Hepatocyte (in vitro differentiated cells): ENCODE measurements around the gene LZIC. TPM values are rescaled to one million over a fixed set of nuclear protein-coding genes. Genes with fewer than 3 reads are reported as not detected.

Source experiments
- DNase-seq: peaks from one replicate; pipeline ENCODE4 v3.0.0-alpha.2; 2016; ENCODE audit warnings: low spot score
- H2AFZ ChIP-seq: fragments of 200-600 bp; sonication (generic); 2 replicates; pipeline ENCODE4 v1.6.0; 2016; ENCODE audit warnings: antibody characterized with exemption, mild to moderate bottlenecking
- H3K27ac ChIP-seq: fragments of 200-600 bp; sonication (generic); 2 replicates; pipeline ENCODE4 v1.5.1; 2016; ENCODE audit warnings: mild to moderate bottlenecking
- H3K27me3 ChIP-seq: fragments of 200-600 bp; sonication (generic); 2 replicates; pipeline ENCODE4 v1.6.1; 2016
- H3K36me3 ChIP-seq: fragments of 200-600 bp; sonication (generic); replicated peaks from 2 replicates; pipeline ENCODE4 v1.5.1; 2016; ENCODE audit warnings: low read depth; ENCODE audit not compliant: insufficient read depth
- H3K4me1 ChIP-seq: fragments of 200-600 bp; sonication (generic); 2 replicates; pipeline ENCODE4 v1.5.1; 2016; ENCODE audit warnings: mild to moderate bottlenecking, moderate library complexity; ENCODE audit not compliant: insufficient read depth
- H3K4me2 ChIP-seq: fragments of 200-600 bp; sonication (generic); 2 replicates; pipeline ENCODE4 v1.6.0; 2016
- H3K4me3 ChIP-seq: fragments of 200-600 bp; sonication (generic); 2 replicates; pipeline ENCODE4 v1.5.1; 2016; ENCODE audit warnings: mild to moderate bottlenecking
- H3K79me2 ChIP-seq: fragments of 200-600 bp; sonication (generic); 2 replicates; pipeline ENCODE4 v1.6.0; 2017; ENCODE audit warnings: mild to moderate bottlenecking
- H3K9me2 ChIP-seq: fragments of 200-600 bp; sonication (generic); replicated peaks from 2 replicates; pipeline ENCODE4 v1.6.0; 2017; ENCODE audit warnings: mild to moderate bottlenecking; ENCODE audit not compliant: insufficient read depth
- H3K9me3 ChIP-seq: fragments of 200-600 bp; sonication (generic); 2 replicates; pipeline ENCODE4 v1.5.1; 2016; ENCODE audit warnings: low read depth, mild to moderate bottlenecking
- H4K20me1 ChIP-seq: fragments of 200-600 bp; sonication (generic); 2 replicates; pipeline ENCODE4 v1.6.0; 2016; ENCODE audit warnings: mild to moderate bottlenecking; ENCODE audit not compliant: insufficient read depth, poor library complexity, severe bottlenecking
- EZH2 ChIP-seq: fragments of 200-600 bp; sonication (generic); IDR thresholded peaks from 2 replicates; pipeline ENCODE4 v1.6.1; 2016; ENCODE audit warnings: antibody characterized with exemption, mild to moderate bottlenecking, borderline replicate concordance
- EZH2phosphoT487 ChIP-seq: fragments of 200-600 bp; sonication (generic); IDR thresholded peaks from one replicate; pipeline ENCODE4 v1.6.1; 2018; ENCODE audit warnings: antibody characterized with exemption, mild to moderate bottlenecking, low read depth, moderate library complexity; ENCODE audit not compliant: unreplicated experiment, severe bottlenecking
- whole genome bisulfite sequencing: methylation state at CpG from one replicate; pipeline ENCODE4 v1.1.6; 2016; ENCODE audit warnings: low lambda C conversion rate; ENCODE audit errors: missing lambda C conversion rate; 5-methylcytosine and 5-hydroxymethylcytosine counted together
- polyA plus RNA-seq: library from polyadenylated mRNA; unstranded; fragments of >200 nt; fragmentation: Nextera tagmentation; extraction: Ambion mirVana; gene quantifications from 2 replicates; pipeline ENCODE4 v1.2.1, GENCODE V29; 2016
- total RNA-seq: library from RNA; depleted of rRNA; stranded (reverse); fragments of >200 nt; gene quantifications from 2 replicates; pipeline ENCODE4 v1.2.3, GENCODE V29; 2014
- TF ChIP-seq, protein P1 (sequence below): fragments of 200-600 bp; sonication (generic); IDR thresholded peaks from 2 replicates; pipeline ENCODE4 v1.5.1; 2016; ENCODE audit warnings: antibody characterized with exemption, mild to moderate bottlenecking; ENCODE audit not compliant: poor library complexity

LZIC gene
- total and polyA plus RNA-seq, 2 experiments from 2014 or later: 24.2 to 48.1 TPM

DNA sequence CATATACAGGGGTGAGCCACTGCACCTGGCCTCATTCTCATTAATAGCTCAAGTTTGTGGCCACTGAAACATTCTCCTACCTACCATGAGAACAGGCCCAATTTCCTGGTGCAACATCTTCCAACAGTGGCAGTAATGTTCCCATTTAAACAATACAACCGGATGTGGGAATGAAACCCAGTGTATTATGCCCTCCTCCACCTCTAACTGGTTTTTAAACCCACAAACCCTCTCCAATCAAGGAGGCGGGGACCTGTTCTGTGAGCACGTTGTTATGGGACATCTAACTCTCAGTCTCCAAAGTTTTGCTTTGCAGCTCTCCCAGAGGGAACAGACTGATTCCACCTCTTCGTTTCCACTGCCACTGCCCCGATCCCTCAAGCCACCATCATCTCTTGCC lies 35.8 kb downstream of the LZIC start:
- Histone ChIP-seq H3K27ac (no peak overlapping the region), H3K4me1 (peaks cover 16% of the 10 kb centered on the region), H4K20me1 (no peaks in the 10 kb centered on the region), H3K4me2 (no peak overlapping the region), H3K9me3 (no peaks in the 10 kb centered on the region), H2AFZ (no peak overlapping the region), H3K4me3 (no peak overlapping the region), H3K79me2 (peaks cover 67% of the 10 kb centered on the region), H3K36me3 (no peaks in the 10 kb centered on the region), H3K9me2 (no peaks in the 10 kb centered on the region), H3K27me3 (no peaks in the 10 kb centered on the region)
- WGBS: 86% methylated on average over 5 of the region's 5 CpGs
- no peak for DNase-seq
- TF ChIP-seq EZH2phosphoT487: no peak
- TF ChIP-seq, protein P1, sequence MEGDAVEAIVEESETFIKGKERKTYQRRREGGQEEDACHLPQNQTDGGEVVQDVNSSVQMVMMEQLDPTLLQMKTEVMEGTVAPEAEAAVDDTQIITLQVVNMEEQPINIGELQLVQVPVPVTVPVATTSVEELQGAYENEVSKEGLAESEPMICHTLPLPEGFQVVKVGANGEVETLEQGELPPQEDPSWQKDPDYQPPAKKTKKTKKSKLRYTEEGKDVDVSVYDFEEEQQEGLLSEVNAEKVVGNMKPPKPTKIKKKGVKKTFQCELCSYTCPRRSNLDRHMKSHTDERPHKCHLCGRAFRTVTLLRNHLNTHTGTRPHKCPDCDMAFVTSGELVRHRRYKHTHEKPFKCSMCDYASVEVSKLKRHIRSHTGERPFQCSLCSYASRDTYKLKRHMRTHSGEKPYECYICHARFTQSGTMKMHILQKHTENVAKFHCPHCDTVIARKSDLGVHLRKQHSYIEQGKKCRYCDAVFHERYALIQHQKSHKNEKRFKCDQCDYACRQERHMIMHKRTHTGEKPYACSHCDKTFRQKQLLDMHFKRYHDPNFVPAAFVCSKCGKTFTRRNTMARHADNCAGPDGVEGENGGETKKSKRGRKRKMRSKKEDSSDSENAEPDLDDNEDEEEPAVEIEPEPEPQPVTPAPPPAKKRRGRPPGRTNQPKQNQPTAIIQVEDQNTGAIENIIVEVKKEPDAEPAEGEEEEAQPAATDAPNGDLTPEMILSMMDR: no peak
- no peak for TF ChIP-seq EZH2

- H4K20me1 ChIP-seq: no peaks in the 10 kb centered on the region
Measured at GRCh38 chr1:9906466-9906865, 36.7 kb downstream of the LZIC start.

GRCh38 chr1:9905010-9905409 lies 38.2 kb downstream of the LZIC start:
- Histone ChIP-seq H4K20me1 (no peaks in the 10 kb centered on the region), H3K4me2 (no peak overlapping the region), H2AFZ (no peak overlapping the region), H3K9me2 (no peaks in the 10 kb centered on the region), H3K27me3 (no peaks in the 10 kb centered on the region), H3K79me2 (peaks cover 79% of the 10 kb centered on the region), H3K4me3 (no peak overlapping the region), H3K36me3 (no peaks in the 10 kb centered on the region), H3K9me3 (no peaks in the 10 kb centered on the region), H3K27ac (no peak overlapping the region), H3K4me1 (peaks cover 3% of the 10 kb centered on the region)
- 92% methylated on average over 4 of the region's 4 CpGs for WGBS
- no peak for TF ChIP-seq EZH2
- DNase-seq: no peak

More at GRCh38 chr1:9906466-9906865, 36.7 kb downstream of the LZIC start:
- H2AFZ ChIP-seq: no peak overlapping the region
- H3K4me2 ChIP-seq: no peak overlapping the region
- H3K27me3 ChIP-seq: no peaks in the 10 kb centered on the region
- no peaks in the 10 kb centered on the region for H3K9me3 ChIP-seq
- H3K27ac ChIP-seq: no peak overlapping the region
- H3K4me1 ChIP-seq: peaks cover 6% of the 10 kb centered on the region
- 98% methylated on average over 2 of the region's 2 CpGs for WGBS
- H3K9me2 ChIP-seq: no peaks in the 10 kb centered on the region
- TF ChIP-seq EZH2 (no peak), EZH2phosphoT487 (no peak)
- TF ChIP-seq, protein P1: no peak
- H3K4me3 ChIP-seq: no peak overlapping the region
- no peak for DNase-seq
- peaks cover 76% of the 10 kb centered on the region for H3K79me2 ChIP-seq
- no peaks in the 10 kb centered on the region for H3K36me3 ChIP-seq

- no peaks in the 10 kb centered on the region for H3K9me3 ChIP-seq
- H2AFZ ChIP-seq: no peak overlapping the region
- H3K27ac ChIP-seq: no peak overlapping the region
- no peaks in the 10 kb centered on the region for H3K36me3 ChIP-seq
- peaks cover 82% of the 10 kb centered on the region for H3K79me2 ChIP-seq
- H3K9me2 ChIP-seq: no peaks in the 10 kb centered on the region
- peaks cover 3% of the 10 kb centered on the region for H3K4me1 ChIP-seq
- WGBS: 51% methylated on average over 3 of the region's 3 CpGs
- no peak overlapping the region for H3K4me3 ChIP-seq
- H3K4me2 ChIP-seq: no peak overlapping the region
- no peak for TF ChIP-seq EZH2
- no peak for TF ChIP-seq EZH2phosphoT487
- H3K27me3 ChIP-seq: no peaks in the 10 kb centered on the region
- no peak for DNase-seq
- H4K20me1 ChIP-seq: no peaks in the 10 kb centered on the region
Measured at GRCh38 chr1:9904596-9904995, 38.6 kb downstream of the LZIC start.
